Activated CD4-positive, alpha-beta T cell treated with anti-CD3 and anti-CD28 coated beads, Interleukin-2, amount 50 U/mL, for 4 hours (primary cell): ENCODE data around the gene ABHD3.
"Not testable (repeated sequence)": the region's sequence is repeated elsewhere in the genome, so short reads cannot be mapped to it uniquely, and the experiment has no call there.

Experiments
- DNase-seq, 2 experiments: peaks; one replicate each; pipeline ENCODE4 v3.0.0-alpha.2; 2020

Gene ABHD3, protein sequence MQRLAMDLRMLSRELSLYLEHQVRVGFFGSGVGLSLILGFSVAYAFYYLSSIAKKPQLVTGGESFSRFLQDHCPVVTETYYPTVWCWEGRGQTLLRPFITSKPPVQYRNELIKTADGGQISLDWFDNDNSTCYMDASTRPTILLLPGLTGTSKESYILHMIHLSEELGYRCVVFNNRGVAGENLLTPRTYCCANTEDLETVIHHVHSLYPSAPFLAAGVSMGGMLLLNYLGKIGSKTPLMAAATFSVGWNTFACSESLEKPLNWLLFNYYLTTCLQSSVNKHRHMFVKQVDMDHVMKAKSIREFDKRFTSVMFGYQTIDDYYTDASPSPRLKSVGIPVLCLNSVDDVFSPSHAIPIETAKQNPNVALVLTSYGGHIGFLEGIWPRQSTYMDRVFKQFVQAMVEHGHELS

DNA sequence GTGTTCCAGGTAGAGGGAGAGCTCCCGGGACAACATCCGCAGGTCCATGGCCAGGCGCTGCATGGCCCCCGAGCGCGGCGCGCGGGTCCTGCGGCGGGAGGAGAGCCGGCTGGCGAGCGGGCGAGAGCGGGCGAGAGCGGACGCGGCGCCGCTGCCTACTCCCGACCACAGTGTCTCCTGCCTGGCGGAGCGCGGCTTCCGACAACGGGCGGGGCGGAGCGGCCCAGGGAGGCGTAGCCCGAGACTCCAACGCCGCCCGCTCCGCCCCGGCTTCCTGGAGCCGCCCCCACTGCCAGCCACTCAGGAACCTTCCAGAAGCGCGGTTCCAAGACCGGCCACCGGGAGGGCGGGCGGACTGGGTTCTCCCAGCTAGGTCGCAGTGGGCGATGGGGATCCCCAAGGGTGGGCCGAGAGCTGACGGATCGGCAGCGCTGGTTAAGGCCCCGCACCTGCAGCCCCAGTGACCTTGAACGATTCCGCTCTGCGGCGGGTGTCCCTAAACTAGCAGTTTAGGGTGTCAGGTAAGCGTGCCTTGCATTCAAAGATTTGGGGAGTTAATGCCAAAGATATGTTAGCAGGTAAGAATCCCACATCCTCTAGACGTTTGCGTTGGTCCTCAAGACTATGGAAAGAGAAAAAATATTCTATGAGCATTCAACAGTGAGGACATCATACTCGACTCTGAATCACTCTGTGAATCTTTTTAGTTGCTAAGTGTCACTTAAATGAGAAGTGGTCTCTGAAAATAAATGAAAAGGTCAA, at the start of gene ABHD3:
Gene ABHD3, minus strand, starts transcription at position 172 of the 762 bp plus-strand sequence. Its CDS starts 109 bp downstream, at position 63.
- peak; percentile 86 to 88 for DNase-seq

DNA sequence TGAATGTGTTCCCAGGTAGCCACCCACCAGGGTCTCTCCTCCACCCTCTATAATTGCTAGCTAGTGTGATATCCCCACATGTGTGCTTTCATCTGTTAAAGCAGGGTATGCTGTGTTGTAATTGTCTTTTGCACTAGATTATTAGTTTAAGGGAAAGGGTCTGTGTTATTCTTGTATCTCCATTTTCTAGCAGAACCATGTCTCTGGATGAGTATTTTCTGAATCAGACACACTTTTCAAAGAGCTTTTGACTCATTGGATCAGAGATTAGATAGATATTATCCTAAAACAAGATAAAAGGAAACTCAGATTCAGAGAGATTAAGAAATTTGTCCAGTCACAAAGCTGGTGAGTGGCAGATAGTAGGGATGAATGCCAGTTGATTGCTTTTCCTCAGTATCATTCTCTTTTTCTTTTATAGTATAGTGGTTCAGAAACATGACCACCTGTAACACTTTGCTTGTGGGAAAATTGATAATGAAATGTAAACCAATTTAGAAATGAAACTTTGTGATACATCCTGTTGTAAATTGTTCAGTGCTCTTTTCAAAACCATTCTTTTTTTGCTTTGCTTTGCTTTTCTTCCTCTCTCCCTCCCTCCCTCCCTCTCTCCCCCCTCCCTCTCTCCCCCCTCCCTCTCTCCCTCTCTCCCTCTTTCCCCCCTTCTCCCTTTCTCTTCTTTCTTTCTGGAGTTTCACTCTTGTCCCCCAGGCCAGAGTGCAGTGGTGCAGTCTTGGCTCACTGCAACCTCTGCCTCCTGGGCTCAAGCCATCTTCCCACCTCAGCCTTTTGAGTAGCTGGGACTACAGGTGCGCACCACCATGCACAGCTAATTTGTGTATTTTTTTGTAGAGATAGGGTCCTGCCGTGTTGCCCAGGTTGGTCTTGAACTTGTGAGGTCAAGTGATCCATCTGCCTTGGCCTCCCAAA, 43.5 kb upstream of the ABHD3 start:
- no peak for DNase-seq

DNA sequence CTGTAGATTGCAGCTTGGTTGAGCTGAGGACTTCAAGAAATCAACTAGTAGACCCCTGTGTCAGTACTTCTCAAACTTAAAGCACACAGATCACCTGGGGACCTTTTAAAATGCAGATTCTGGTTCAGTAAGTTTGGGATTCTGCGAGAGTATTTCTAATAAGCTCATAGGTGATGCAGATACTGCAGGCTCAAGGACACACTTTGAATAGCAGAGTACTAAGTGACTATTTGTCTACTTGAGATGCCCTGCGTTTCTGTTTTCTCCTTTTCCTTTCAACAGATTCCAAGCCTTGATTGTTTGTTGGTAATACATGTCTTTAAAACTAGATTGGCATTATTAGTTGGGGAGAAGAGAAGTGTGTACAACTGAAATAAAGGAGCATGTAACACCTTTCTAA, 42.7 kb upstream of the ABHD3 start:
- DNase-seq = no peak

DNA sequence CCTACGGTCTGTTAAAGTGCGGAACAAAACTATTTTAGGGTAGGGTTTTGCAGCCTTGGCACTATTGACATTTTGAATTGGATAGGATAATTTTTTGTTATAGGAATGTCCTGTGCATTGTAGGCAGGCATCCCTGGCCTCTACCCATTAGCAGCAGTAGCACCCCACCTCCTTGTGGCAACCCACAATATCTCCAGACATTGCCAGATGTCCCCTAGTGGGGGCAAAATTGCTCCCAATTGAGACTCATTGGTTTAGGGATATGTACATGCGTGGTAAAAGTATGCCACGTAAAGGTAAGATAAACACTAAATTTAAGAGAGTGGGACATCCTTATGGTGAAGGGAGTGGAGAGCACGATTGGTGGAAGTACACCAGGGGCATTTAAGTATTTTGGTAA, 40.7 kb upstream of the ABHD3 start:
- no peak for DNase-seq

DNA sequence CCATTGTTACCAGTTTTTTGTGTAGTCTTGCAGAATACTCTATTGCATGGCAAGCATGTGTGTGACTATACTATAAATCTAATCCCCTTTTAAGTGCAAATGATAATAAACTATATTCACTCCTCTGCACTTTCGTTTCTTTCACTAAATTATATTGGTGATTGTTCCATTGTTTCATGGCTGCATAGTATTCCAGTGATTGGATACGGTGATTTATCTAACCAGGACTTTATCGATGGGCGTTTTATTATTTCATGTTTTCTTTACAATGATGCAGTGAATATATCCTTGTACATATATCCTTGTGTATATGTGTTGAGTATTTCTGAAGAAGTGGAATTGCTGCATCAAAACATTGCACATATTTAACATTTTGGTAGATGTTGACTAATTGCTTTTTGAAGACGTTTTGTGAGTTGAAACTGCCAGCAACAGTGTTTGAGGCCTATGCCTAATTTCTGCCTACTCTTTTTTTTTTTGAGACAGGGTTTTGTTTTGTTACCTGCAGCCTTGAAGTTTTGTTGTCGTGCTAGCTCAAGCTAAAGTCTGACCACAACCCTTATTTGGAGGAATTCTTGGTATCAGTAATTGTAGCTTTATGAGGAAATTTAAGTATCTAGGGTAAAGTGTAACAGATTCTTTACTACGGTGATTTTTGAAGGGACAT, 38.7 kb upstream of the ABHD3 start:
- DNase-seq = no peak

DNA sequence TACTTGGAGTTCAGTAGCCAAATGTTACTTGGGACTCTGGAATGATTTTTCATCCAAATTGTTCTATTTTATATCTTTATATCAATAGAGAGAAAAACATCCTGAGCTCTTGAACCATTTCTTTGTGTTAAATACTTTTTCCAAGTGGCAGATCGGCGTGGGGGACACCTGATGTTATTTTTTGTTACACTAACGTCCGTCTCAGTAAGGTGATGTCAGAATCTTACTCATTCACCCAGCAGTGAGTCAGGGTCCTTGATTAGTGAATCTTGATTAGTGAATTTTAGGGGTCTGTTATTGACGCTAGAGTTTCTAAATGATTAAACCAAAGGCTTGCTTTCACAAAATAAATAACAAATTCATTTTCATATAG, 37.7 kb upstream of the ABHD3 start:
- no peak for DNase-seq

DNA sequence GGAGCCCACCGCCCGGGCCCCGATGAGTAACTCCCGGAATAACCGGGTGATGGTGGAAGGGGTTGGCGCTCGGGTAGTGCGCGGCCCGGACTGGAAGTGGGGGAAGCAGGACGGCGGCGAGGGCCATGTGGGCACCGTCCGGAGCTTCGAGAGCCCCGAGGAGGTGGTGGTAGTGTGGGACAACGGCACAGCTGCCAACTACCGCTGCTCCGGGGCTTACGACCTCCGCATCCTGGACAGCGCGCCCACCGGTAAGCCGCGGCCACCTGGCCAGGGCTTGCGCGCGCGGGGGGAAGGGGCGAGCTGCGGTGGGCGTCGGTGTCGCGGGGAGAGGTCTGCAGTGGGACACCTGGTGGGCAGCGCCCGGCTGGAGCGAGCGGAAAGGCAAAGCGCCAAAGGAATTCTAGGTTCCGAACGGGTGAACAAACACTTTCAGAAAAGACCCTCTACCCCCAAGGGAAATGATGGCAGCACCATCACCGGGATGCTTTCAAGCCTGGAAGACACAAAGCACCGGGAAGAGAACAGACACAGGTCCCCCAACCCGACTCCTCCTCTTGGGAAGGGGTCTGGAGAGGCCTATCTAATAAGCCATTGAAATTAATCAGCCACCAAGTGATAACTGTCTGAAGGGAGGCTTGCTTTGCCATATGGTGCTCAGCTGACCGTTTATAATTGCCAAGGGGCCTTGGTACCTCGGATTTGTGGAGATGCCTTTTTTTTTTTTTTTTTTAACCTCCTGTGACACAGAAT, 37.2 kb upstream of the ABHD3 start:
- DNase-seq = peak; percentile 8 to 13

DNA sequence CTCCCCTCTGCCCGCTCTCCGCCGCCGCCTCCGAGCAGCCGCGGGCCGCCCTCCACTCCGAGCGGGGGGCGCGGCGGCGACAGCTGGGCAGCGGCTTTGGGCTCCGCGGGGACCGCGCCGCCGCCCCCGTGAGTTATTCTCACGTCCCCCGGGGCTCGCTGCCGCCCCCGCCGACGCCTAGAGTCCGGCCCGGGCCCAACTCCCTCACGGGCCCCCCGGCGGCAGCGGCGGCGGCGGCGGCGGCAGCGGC, 36.7 kb upstream of the ABHD3 start:
- DNase-seq = no peak

DNA sequence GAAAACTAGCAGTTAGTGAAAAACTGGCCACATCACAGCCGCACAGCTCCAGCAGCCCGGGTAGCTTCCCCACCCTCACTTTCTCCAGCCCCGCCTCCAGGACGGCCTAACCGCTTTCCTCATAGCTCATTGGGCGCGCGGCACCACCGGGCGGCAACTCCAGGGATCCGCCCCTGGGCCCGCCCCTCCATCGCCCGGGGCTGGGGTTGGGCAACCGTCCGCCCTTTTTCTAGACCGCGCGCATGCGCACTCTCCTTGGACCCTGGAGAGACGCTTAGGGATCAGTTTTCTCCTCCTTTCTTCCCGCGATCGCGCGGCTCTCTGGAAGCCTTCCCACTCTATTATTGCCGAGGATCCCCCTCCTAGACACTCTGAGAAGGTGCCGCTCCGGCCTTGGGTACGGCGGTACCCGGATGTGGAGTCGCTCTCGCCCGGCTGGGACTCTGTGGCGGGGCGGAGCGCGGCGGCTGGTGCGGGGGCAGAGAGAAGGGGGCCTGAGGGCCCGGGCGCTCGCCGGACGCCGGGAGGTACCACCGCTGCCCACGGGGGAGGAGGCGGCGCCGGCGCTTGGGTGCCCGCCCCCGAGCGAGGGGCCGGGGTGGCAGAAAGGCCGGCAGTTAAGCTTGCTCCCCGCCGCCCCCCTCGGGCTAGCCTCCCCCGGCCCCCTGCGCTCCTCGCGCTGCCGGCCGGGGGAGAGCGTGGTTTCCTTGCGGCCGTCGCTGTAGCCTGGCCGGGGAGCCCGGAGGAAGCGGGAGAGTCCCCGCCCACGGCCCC, 36.2 kb upstream of the ABHD3 start, which contains the start of gene MIB1:
Gene MIB1, plus strand, starts transcription at position 255 of the 774 bp plus-strand sequence. CDS start 792 bp downstream, outside the sequence.
- DNase-seq = peak; percentile 97 to 98

DNA sequence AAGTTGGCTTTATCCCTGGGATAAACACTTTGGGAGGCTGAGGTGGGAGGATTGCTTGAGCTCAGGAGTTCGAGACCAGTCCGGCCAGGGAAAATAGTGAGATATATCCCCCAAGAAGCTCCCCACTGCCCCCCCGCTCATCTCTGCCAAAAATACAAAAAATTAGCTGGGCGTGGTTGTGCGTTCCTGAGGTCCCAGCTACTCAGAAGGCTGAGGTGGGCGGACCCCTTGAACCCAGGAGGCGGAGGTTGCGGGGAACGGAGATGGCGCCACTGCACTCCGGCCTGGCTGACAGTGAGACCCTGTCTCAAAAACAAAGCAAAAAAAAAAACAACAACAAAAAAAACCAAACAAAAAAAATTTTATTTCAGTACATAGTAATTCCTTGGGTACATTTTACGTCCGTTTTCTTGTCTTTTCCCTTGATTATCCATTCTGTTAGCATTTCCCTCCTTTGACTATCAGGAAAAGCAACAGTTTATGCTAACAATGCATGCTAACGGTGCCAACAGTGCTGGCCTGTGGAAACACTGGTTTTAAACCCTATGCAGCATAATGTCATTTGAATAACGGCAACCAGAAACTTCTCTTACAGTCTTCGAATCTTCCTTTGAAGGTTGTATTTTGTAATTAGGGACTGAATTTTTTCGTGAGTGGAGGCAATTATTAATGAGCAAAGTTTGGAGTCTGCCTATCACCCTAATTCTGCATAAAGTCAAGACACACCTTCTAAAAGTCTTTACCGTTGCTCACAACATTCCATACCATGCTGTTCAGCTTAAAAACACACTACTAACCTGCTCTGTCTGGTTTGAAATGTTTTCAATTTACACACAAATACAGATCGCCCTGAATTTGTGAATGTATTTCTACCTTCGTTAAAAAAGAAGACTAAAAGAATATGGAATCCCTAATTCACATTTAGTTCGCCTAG, 35.3 kb upstream of the ABHD3 start:
- no peak for DNase-seq

DNA sequence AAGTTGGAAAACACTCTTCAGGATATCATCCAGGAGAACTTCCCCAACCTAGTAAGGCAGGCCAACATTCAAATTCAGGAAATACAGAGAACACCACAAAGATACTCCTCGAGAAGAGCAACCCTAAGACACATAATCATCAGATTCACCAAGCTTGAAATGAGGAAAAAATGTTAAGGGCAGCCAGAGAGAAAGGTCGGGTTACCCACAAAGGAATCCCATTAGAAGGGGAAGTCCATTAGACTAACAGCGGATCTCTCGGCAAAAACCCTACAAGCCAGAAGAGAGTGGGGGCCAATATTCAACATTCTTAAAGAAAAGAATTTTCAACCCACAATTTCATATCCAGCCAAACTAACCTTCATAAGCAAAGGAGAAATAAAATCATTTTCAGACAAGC, 32.4 kb upstream of the ABHD3 start:
- not testable (repeated sequence) for DNase-seq

DNA sequence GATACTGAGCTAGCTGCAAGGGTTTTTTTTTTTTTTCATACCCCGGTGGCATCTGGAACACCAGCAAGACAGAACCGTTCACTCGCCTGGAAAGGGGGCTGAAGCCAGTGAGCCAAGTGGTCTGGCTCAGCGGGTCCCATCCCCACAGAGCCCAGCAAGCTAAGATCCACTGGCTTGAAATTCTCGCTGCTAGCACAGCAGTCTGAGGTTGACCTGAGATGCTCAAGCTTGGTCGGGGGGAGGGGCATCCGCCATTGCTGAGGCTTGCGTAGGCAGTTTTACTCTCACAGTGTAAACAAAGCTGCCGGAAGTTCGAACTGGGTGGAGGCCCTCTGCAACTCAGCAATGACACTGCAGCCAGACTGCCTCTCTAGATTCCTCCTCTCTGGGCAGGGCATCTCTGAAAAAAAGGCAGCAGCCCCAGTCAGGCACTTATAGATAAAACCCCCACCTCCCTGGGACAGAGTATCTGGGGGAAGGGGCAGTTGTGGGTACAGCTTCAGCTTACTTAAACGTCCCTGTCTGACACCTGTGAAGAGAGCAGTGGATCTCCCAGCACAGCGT, 31.0 kb upstream of the ABHD3 start:
- peak; percentile 40 to 42 for DNase-seq

DNA sequence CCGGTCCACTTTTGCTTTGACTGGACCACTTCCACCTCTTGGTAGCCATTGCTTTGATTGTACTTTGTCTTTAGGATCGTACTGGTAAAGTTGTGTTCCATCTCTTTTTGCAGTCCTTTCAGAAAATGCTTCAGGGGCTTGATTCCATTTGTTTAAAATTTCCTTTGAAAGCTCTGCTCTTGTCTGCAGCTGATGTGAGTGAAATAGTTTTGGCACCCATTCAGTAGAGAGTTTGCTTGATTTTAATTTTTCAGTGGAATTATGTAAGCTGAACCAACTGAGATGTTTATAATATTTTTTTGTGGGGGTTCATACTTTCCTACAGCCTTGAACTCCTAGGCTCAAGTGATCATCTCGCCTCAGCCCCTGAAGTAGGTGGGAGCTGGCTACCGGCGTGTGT, 28.4 kb upstream of the ABHD3 start:
- no peak for DNase-seq

DNA sequence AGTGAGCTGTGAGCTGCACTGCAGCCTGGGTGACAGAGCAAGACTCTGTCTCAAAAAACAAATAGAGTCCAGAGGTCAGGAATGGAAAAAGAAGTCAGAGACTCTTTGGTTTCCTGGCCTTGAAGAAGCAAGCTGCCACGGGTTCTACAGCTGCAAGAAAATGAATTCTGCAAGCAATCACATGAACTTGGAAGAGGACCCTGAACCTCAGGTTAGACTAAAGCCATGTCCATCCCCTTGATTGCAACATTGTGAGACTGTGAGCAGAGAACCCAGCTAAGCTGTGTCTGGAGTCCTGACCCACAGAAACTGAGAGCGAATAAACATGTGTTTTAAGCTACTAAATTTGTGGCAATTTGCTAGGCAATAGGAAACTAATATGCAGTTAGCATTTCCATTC, 23.1 kb upstream of the ABHD3 start:
- DNase-seq = no peak

DNA sequence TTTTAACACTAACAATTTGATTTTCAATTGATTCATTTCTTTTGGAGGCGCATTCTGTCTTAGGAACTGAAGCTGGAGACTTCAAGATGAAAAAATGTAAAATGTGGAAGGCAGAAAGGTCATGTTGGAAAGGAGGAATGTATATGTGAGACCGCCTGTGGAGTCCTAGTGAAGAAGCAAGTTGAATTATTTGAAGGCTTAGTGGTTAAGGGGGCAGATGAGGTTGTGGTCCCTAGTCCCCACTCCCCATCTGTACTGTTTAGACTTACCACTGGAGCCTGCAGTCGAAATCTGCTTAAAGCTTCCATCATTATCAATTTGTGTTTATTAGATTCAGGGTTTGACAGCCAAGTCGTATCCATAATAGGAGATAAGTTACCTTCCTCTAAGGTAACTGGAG, 20.6 kb upstream of the ABHD3 start:
- DNase-seq = no peak

DNA sequence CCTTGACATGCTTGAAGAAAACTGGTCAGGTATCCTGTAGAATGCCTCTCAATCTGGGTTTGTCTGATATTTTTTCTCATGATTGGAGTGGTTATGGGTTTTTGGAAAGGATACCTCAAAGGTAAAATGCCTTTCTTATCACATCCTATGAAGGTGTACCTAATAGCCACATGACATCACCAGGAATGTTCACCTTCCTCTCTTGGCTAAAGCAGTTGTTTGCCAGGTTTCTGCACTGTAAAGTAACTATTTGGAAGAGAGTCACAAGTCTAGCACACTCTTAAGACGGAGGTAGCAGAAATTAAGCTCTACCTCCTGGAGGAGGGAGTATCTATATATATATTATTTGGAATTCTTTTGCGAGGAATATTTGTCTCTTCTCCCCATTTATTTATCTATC, 18.1 kb upstream of the ABHD3 start:
- no peak for DNase-seq

DNA sequence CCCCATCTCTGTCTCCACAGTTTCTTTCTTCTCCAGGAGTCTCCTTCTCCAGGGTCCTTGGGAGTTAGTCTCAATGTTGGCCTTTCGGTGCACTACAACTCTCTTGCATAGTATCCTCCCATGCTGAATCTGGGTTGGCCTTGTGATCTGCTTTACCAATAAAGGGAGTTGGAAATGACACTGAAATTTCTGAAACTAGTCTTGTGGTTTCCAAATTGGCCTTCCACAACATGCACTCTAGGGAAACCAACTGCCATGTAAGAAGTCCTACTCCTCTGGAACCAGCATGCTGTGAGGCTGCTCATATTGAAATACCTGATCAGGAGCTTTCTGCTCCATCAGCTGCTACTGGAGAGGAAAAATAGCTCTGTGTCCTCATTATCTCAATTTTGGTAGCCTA, 9.9 kb upstream of the ABHD3 start:
- no peak for DNase-seq

DNA sequence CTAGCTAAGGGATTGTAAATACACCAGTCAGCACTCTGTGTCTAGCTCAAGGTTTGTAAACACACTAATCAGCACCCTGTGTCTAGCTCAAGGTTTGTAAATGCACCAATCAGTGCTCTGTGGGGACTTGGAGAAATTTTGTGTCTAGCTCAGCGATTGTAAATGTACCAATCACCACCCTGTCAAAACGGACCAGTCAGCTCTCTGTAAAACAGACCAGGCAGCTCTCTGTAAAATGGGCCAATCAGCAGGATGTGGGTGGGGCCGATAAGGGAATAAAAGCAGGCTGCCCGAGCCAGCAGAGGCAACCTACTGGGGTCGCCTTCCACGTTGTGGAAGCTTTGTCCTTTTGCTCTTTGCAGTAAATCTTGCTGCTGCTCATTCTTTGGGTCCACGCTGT, 2.6 kb upstream of the ABHD3 start:
- DNase-seq = not testable (repeated sequence)

DNA sequence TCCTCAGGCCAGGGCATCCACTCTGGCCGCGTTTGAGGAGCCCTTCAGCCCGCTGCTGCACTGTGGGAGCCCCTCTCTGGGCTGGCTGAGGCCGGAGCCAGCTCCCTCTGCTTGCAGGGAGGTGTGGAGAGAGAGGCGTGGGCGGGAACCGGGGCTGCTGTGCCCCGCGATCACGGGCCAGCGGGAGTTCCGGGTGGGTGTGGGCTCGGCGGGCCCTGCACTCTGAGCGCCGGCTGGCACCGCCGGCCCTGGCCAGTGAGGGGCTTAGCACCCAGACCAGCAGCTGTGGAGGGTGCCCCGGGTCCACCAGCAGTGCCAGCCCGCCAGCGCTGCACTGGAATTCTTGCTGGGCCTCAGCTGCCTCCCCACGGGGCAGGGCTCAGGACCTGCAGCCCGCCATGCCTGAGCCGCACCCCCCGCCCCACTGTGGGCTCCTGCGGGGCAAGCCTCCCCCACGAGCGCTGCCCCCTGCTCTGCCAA, 1.9 kb upstream of the ABHD3 start:
- no peak for DNase-seq
